H1 (cell line): ENCODE data around the gene HOXD10. TPM values are rescaled to one million over a fixed set of nuclear protein-coding genes. Genes with fewer than 3 reads are reported as not detected.
A peak's percentile ranks its signal among the peaks of the same experiment; 100 is the strongest.

ENCODE experiments used
- CBX8 ChIP-seq: fragments of 300-800, 300-1000 bp; sonication (generic); IDR thresholded peaks from 2 replicates; pipeline ENCODE4 v1.7.1; 2016; ENCODE audit warnings: low read depth, low read length, borderline replicate concordance
- HDAC6 ChIP-seq: IDR thresholded peaks from one replicate; pipeline ENCODE4 v1.7.1; 2012; ENCODE audit warnings: low read depth, mild to moderate bottlenecking, inconsistent platforms, low read length, moderate library complexity
- polyA plus RNA-seq, 7 experiments: library from polyadenylated mRNA; depleted of rRNA in 3 of 7; stranded (reverse) in 5 of 7; unstranded in 2 of 7; fragments of >200 nt in 5 of 7; fragments of 200-250 nt in 2 of 7; gene quantifications; 1 replicate in 5 of 7; 2 replicates in 1 of 7; 4 replicates in 1 of 7; pipeline versions ENCODE4 v1.2.1 to v1.2.3, GENCODE V29; 2011 to 2013; ENCODE audit warnings: missing spikeins in 2 of 7, mixed read lengths in 2 of 7
- total RNA-seq: library from RNA; stranded (reverse); fragmentation: NEBNext Ultra II Directional; extraction: Animal tissue kit (Norgen Biotek cat#: 25700); gene quantifications from 2 replicates; pipeline ENCODE4 v1.2.1, GENCODE V29; 2021

The HOXD10 gene
- total and polyA plus RNA-seq, 2 of the 8 experiments (the other 6 are each of a cell fraction or from before 2014, with no cell fraction given) = not detected

- TF ChIP-seq CBX8 (peak; percentile 76; the same call in 1 of the 2 replicates), HDAC6 (no peak)
These were observed 11.1 kb downstream of the HOXD10 start (continued) for GRCh38 chr2:176127774-176128072.
